HUES48 (cell line): ENCODE results near the gene NRDE2.
"Not testable (repeated sequence)": the region's sequence is repeated elsewhere in the genome, so short reads cannot be mapped to it uniquely, and the experiment has no call there.

ENCODE experiments used
- H3K27ac ChIP-seq: one replicate; pipeline ENCODE4 v1.7.0; 2013; ENCODE audit warnings: low read depth, low read length, inconsistent platforms
- H3K27me3 ChIP-seq: 2 replicates; pipeline ENCODE4 v1.6.1; 2013; ENCODE audit warnings: mild to moderate bottlenecking, low read length; ENCODE audit not compliant: control insufficient read depth, insufficient read depth
- H3K36me3 ChIP-seq: 2 replicates; pipeline ENCODE4 v1.6.1; 2013; ENCODE audit warnings: low read length; ENCODE audit not compliant: control insufficient read depth, insufficient read depth
- H3K4me1 ChIP-seq: 2 replicates; pipeline ENCODE4 v1.6.1; 2013; ENCODE audit warnings: mild to moderate bottlenecking, low read length; ENCODE audit not compliant: control insufficient read depth, insufficient read depth
- H3K4me3 ChIP-seq: 2 replicates; pipeline ENCODE4 v1.5.1; 2013; ENCODE audit warnings: mild to moderate bottlenecking, low read depth, low read length
- H3K9ac ChIP-seq: 2 replicates; pipeline ENCODE4 v1.6.1; 2013; ENCODE audit warnings: mild to moderate bottlenecking, low read depth, low read length, moderate library complexity
- H3K9me3 ChIP-seq: 2 replicates; pipeline ENCODE4 v1.6.1; 2013; ENCODE audit warnings: low read length; ENCODE audit not compliant: control insufficient read depth, insufficient read depth

Gene NRDE2

GRCh38 chr14:90235179-90235976 lies 96.4 kb downstream of the NRDE2 start:
- Histone ChIP-seq H3K4me3 (no peak overlapping the region), H3K9ac (no peak overlapping the region), H3K4me1 (no peaks in the 10 kb centered on the region), H3K27ac (no peak overlapping the region), H3K36me3 (no peaks in the 10 kb centered on the region), H3K9me3 (peaks cover 22% of the 10 kb centered on the region), H3K27me3 (peaks cover 18% of the 10 kb centered on the region)

- H3K27ac ChIP-seq, result not testable (repeated sequence)
Observed at GRCh38 chr14:90229942-90230341, 101.8 kb downstream of the NRDE2 start.

GRCh38 chr14:90228478-90228877 lies 103.3 kb downstream of the NRDE2 start:
- Histone ChIP-seq H3K27me3 (peaks cover 1% of the 10 kb centered on the region), H3K9me3 (no peaks in the 10 kb centered on the region), H3K9ac (no peak overlapping the region), H3K4me1 (no peaks in the 10 kb centered on the region), H3K4me3 (no peak overlapping the region), H3K27ac (no peak overlapping the region), H3K36me3 (no peaks in the 10 kb centered on the region)

More at GRCh38 chr14:90229942-90230341, 101.8 kb downstream of the NRDE2 start:
- H3K9me3 ChIP-seq, H3K9ac ChIP-seq, H3K4me3 ChIP-seq, H3K36me3 ChIP-seq, H3K4me1 ChIP-seq: not testable (repeated sequence)
- H3K27me3 ChIP-seq, result peaks cover 15% of the 10 kb centered on the region
